B cell (primary cell): ENCODE measurements around the gene PIP5KL1.

Source experiments
- EZH2 ChIP-seq: IDR thresholded peaks from 2 replicates; pipeline ENCODE4 v1.6.1; 2012; ENCODE audit warnings: borderline replicate concordance, low read depth, mild to moderate bottlenecking, moderate library complexity, low read length; ENCODE audit not compliant: insufficient read depth, poor library complexity, severe bottlenecking
- TF ChIP-seq, protein P1 (sequence below): fragments of 200-600 bp; IDR thresholded peaks from one replicate; pipeline ENCODE4 v1.8.0; 2022; ENCODE audit warnings: antibody characterized with exemption, mild to moderate bottlenecking

DNA sequence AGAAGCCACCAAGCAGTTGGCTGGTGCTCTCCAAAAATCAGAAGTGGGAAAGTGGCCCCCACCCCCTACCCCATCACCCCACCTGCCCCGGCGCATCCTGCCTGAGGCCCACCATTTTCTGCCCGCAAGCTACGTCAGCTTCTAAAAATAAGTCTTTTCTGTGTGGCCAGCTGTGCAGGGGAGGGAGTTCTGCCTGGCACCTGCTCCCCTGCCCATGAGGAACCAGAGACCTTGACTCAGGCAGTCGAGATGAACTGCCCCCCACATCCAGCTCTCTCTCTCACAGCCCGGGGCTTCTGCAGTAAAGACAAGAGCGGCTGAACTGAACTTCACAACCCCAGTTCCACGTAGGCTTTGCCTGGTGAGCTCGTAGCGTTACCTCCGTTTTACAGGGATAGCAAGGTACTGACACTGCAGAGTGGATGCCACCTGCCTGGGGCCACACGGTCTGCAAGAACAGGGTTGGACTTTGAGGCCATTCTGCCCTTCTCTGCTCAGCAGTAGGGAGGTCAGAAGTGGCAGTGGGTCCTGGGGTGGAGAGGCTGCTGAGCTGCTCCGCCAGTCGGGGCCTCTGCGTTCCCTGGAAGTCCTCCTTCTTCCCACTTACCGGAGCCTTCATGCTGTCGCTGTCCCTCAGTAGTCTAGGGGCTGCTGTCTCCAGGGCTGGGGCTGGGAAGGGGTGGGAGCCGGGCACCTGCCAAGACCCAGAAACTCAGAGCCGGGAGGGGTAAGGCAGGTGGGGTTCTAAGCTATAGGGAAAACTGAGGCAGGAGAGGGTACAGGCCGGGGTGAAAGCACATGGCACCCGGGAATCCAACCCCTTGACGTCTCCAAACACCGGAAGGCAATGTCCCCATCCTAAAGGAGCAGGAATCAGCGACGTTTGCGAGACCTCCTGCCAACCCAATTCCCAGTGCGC, 14.5 kb downstream of the PIP5KL1 start:
- TF ChIP-seq, protein P1, sequence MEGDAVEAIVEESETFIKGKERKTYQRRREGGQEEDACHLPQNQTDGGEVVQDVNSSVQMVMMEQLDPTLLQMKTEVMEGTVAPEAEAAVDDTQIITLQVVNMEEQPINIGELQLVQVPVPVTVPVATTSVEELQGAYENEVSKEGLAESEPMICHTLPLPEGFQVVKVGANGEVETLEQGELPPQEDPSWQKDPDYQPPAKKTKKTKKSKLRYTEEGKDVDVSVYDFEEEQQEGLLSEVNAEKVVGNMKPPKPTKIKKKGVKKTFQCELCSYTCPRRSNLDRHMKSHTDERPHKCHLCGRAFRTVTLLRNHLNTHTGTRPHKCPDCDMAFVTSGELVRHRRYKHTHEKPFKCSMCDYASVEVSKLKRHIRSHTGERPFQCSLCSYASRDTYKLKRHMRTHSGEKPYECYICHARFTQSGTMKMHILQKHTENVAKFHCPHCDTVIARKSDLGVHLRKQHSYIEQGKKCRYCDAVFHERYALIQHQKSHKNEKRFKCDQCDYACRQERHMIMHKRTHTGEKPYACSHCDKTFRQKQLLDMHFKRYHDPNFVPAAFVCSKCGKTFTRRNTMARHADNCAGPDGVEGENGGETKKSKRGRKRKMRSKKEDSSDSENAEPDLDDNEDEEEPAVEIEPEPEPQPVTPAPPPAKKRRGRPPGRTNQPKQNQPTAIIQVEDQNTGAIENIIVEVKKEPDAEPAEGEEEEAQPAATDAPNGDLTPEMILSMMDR: no peak
- TF ChIP-seq EZH2: no peak
